HL-60 (cell line): ENCODE results near the gene DISP3.

Experiments used
- DNase-seq, 2 experiments: peaks; one replicate each; pipeline ENCODE4 v3.0.0-alpha.2; 2010 to 2020; ENCODE audit warnings: low read depth in 1 of 2, low spot score in 1 of 2
- H3K27ac ChIP-seq: fragments of 250-450 bp; sonication (Bioruptor Pico); replicated peaks from 2 replicates; pipeline ENCODE4 v1.5.1; 2020; ENCODE audit warnings: mild to moderate bottlenecking, moderate library complexity
- H3K27me3 ChIP-seq: fragments of 250-450 bp; sonication (Bioruptor Pico); 2 replicates; pipeline ENCODE4 v1.5.1; 2021; ENCODE audit warnings: mild to moderate bottlenecking, moderate library complexity; ENCODE audit not compliant: insufficient read depth, poor library complexity, severe bottlenecking
- H3K4me3 ChIP-seq: replicated peaks from 2 replicates; pipeline ENCODE4 v1.5.1; 2011; ENCODE audit warnings: mild to moderate bottlenecking, control low read depth, low read length; ENCODE audit not compliant: insufficient read depth
- GABPA ChIP-seq: IDR thresholded peaks from 2 replicates; pipeline ENCODE4 v1.6.1; 2012; ENCODE audit warnings: low read depth
- POLR2AphosphoS5 ChIP-seq: IDR thresholded peaks from 2 replicates; pipeline ENCODE4 v1.6.1; 2012; ENCODE audit warnings: low read depth
- REST ChIP-seq: IDR thresholded peaks from 2 replicates; pipeline ENCODE4 v1.6.1; 2012; ENCODE audit warnings: low read depth; ENCODE audit not compliant: insufficient replicate concordance
- SPI1 ChIP-seq: IDR thresholded peaks from 2 replicates; pipeline ENCODE4 v1.6.1; 2012; ENCODE audit warnings: low read depth, mild to moderate bottlenecking, borderline replicate concordance
- TF ChIP-seq, protein P1 (sequence below): IDR thresholded peaks from one replicate; pipeline ENCODE4 v1.5.1; 2011; ENCODE audit warnings: low read length, control low read depth, inconsistent platforms; ENCODE audit not compliant: insufficient read depth

DISP3 gene

GRCh38 chr1:11456965-11457364, 22.0 kb upstream of the DISP3 start:
- Histone ChIP-seq H3K27me3 (no peaks in the 10 kb centered on the region), H3K4me3 (no peak overlapping the region), H3K27ac (no peak overlapping the region)
- TF ChIP-seq, protein P1, sequence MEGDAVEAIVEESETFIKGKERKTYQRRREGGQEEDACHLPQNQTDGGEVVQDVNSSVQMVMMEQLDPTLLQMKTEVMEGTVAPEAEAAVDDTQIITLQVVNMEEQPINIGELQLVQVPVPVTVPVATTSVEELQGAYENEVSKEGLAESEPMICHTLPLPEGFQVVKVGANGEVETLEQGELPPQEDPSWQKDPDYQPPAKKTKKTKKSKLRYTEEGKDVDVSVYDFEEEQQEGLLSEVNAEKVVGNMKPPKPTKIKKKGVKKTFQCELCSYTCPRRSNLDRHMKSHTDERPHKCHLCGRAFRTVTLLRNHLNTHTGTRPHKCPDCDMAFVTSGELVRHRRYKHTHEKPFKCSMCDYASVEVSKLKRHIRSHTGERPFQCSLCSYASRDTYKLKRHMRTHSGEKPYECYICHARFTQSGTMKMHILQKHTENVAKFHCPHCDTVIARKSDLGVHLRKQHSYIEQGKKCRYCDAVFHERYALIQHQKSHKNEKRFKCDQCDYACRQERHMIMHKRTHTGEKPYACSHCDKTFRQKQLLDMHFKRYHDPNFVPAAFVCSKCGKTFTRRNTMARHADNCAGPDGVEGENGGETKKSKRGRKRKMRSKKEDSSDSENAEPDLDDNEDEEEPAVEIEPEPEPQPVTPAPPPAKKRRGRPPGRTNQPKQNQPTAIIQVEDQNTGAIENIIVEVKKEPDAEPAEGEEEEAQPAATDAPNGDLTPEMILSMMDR: no peak
- TF ChIP-seq GABPA (no peak), REST (no peak), SPI1 (no peak)
- DNase-seq: no peak

- Histone ChIP-seq H3K27ac (no peak overlapping the region), H3K27me3 (no peaks in the 10 kb centered on the region), H3K4me3 (no peak overlapping the region)
- TF ChIP-seq, protein P1: no peak
- TF ChIP-seq SPI1 (no peak), POLR2AphosphoS5 (no peak), GABPA (no peak), REST (no peak)
- no peak for DNase-seq
Observed at GRCh38 chr1:11458811-11459275, 20.1 kb upstream of the DISP3 start.

- no peak for TF ChIP-seq REST
- TF ChIP-seq, protein P1: no peak
- TF ChIP-seq GABPA: no peak
- no peak for TF ChIP-seq POLR2AphosphoS5
- no peak for TF ChIP-seq SPI1
- DNase-seq: no peak
- Histone ChIP-seq H3K27ac (no peak overlapping the region), H3K4me3 (no peak overlapping the region), H3K27me3 (no peaks in the 10 kb centered on the region)
Observed at GRCh38 chr1:11461531-11462137, 17.3 kb upstream of the DISP3 start.
